Testis (tissue), 2 donors: Measurements from ENCODE around the gene RAB3B.

Source experiments
- POLR2A ChIP-seq: fragments of 450-650 bp; IDR thresholded peaks from one replicate; pipeline ENCODE4 v1.6.1; 2017; ENCODE audit warnings: antibody characterized with exemption, mild to moderate bottlenecking, moderate library complexity
- TF ChIP-seq, protein P1 (sequence below), 3 experiments: fragments of 450-650 bp in 2 of 3; fragments of 200-600 bp in 1 of 3; sonication (generic) in 1 of 3; IDR thresholded peaks; one replicate each; pipeline ENCODE4 v1.5.1; 2016 to 2019; ENCODE audit warnings: antibody characterized with exemption in 3 of 3, mild to moderate bottlenecking in 2 of 3, moderate library complexity in 1 of 3

DNA sequence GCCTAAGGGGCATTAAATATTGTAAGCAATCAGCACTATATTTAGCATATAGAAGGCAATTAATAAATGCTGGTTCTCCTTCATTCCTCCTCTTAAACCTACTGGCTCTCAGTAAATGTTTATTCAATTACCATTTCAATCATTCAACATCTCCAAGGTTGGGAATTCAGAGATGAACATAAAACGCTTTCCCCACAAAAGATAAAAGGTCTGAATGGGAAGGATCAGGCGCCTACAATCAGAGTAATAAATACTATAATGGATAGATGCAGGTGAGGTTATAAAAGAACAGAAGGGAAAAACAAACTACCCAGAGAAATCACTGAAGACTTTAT lies 43.5 kb upstream of the RAB3B start:
- TF ChIP-seq, protein P1, sequence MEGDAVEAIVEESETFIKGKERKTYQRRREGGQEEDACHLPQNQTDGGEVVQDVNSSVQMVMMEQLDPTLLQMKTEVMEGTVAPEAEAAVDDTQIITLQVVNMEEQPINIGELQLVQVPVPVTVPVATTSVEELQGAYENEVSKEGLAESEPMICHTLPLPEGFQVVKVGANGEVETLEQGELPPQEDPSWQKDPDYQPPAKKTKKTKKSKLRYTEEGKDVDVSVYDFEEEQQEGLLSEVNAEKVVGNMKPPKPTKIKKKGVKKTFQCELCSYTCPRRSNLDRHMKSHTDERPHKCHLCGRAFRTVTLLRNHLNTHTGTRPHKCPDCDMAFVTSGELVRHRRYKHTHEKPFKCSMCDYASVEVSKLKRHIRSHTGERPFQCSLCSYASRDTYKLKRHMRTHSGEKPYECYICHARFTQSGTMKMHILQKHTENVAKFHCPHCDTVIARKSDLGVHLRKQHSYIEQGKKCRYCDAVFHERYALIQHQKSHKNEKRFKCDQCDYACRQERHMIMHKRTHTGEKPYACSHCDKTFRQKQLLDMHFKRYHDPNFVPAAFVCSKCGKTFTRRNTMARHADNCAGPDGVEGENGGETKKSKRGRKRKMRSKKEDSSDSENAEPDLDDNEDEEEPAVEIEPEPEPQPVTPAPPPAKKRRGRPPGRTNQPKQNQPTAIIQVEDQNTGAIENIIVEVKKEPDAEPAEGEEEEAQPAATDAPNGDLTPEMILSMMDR (IDR thresholded peaks at IDR 0.05), result no peak
- TF ChIP-seq POLR2A, result no peak
